Measurements from ENCODE around the gene HOXD3. TPM values are rescaled to one million over a fixed set of nuclear protein-coding genes. Genes with fewer than 3 reads are reported as not detected.
A peak's percentile ranks its signal among the peaks of the same experiment; 100 is the strongest.

Gene HOXD3
- polyA plus RNA-seq, 2 of the 4 experiments (the other 2 are of a cell fraction), result 0.18 to 0.27 TPM

DNA sequence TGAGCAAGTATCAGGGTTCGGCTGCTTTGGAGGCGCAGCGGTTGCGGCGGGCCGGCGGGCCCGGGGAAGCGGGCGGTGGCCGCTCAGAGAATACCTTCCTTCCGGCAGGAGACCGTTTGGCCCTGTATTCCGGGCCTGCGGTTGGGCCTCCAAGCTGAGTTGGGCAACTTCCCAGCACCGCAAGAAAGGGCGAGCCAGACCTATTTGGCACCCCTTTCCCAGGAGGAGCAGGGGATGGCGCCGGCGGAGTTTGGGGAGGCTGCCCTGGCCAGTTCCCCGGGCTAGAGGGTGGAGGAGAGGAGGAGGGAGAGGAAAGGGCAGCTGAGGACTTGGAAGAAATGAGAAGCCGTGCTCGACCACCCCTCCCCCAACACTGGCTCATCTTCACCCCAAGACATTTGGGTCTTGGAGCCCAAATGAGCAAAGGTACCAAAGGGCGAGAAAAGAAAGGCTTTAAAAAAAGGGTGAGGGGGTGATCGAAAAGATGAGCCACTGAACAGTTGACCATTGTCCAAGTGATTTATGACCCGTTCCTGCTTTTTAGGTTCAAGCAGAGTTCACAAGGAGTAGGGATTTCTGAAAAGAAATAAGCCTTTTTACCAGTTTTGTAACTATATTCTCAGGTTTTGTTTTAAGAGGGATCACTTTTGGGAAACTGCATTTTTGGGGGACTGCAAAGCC, 8.4 kb downstream of the HOXD3 start:
- ATAC-seq, result no peak
- H3K4me2 ChIP-seq, result no peak overlapping the region
- FAIRE-seq, result no peak

GRCh38 chr2:176166272-176166671, 9.2 kb downstream of the HOXD3 start:
- ChIA-PET CTCF (interaction anchor here (2.0 to 2.3 kb wide), 2 partner anchors 26 to 472 kb away, joined by 8 to 10 read pairs; no protein-coding TSS in a partner anchor), POLR2A (no interaction called here)
- Histone ChIP-seq H3K27ac (no peak overlapping the region), H3K4me2 (no peak overlapping the region), H3K4me1 (no peaks in the 10 kb centered on the region), H3K9me3 (no peaks in the 10 kb centered on the region), H3K4me3 (no peak overlapping the region)
- TF ChIP-seq ESRRA (IDR thresholded peaks at IDR 0.05; ENCODE audit: borderline replicate concordance, low read length) (no peak), MYC (IDR thresholded peaks at IDR 0.05; ENCODE audit: borderline replicate concordance, low read length) (no peak), NFE2L2 (conservative IDR thresholded peaks at IDR 0.05; ENCODE audit: low read length) (no peak), CBX2 (IDR thresholded peaks at IDR 0.05; ENCODE audit: borderline replicate concordance, low read depth) (no peak), KDM5A (IDR thresholded peaks at IDR 0.05) (no peak), HOXB13 (CRISPR knock-in tag; IDR thresholded peaks at IDR 0.05; ENCODE audit: low read depth) (no peak), SREBF2 (IDR thresholded peaks at IDR 0.05) (no peak), HEYL (CRISPR knock-in tag; IDR thresholded peaks at IDR 0.05) (no peak), TP53 (CRISPR knock-in tag; IDR thresholded peaks at IDR 0.05) (no peak), NR3C1 (IDR thresholded peaks at IDR 0.05) (no peak), PBX3 (IDR thresholded peaks at IDR 0.05) (no peak), EHMT2 (IDR thresholded peaks at IDR 0.05; ENCODE audit: low read depth) (no peak), JUNB (IDR thresholded peaks at IDR 0.05) (no peak)
- TF ChIP-seq, protein P1, sequence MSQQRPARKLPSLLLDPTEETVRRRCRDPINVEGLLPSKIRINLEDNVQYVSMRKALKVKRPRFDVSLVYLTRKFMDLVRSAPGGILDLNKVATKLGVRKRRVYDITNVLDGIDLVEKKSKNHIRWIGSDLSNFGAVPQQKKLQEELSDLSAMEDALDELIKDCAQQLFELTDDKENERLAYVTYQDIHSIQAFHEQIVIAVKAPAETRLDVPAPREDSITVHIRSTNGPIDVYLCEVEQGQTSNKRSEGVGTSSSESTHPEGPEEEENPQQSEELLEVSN (IDR thresholded peaks at IDR 0.05; ENCODE audit: borderline replicate concordance, low read depth), result no peak
- DNase-seq (ENCODE audit: low read depth in 1 of 2, low spot score in 1 of 2) (no peak), FAIRE-seq (no peak), ATAC-seq (no peak)
- WGBS (ENCODE audit: missing lambda C conversion rate), result 47% methylated on average over 2 of the region's 2 CpGs

More for the DNA sequence above, 8.4 kb downstream of the HOXD3 start:
- Histone ChIP-seq H3K4me1 (no peaks in the 10 kb centered on the region), H3K9me3 (no peaks in the 10 kb centered on the region), H3K4me3 (no peak overlapping the region), H3K27ac (no peak overlapping the region)
- WGBS (ENCODE audit: missing lambda C conversion rate), result 83% methylated on average over 22 of the region's 26 CpGs
- TF ChIP-seq ATOH8 (CRISPR knock-in tag; IDR thresholded peaks at IDR 0.05; ENCODE audit: low read depth) (no peak), RCOR1 (IDR thresholded peaks at IDR 0.05; ENCODE audit: low read depth, low read length) (no peak), HOXB13 (CRISPR knock-in tag; IDR thresholded peaks at IDR 0.05; ENCODE audit: low read depth) (no peak), PBX3 (IDR thresholded peaks at IDR 0.05) (no peak)
- POLR2A ChIA-PET, result no interaction called here
- CTCF ChIA-PET, result interaction anchor here (0.6 to 1.6 kb wide), 3 partner anchors 51 to 473 kb away, joined by 3 to 6 read pairs (median 4); no protein-coding TSS in a partner anchor
- DNase-seq (ENCODE audit: low read depth in 1 of 2, low spot score in 1 of 2), result no peak

GRCh38 chr2:176167398-176167797, 10.3 kb downstream of the HOXD3 start:
- POLR2A ChIA-PET, result no interaction called here
- Histone ChIP-seq H3K4me3 (no peak overlapping the region), H3K4me2 (no peak overlapping the region), H3K9me3 (no peaks in the 10 kb centered on the region), H3K27ac (no peak overlapping the region), H3K4me1 (no peaks in the 10 kb centered on the region)
- CTCF ChIA-PET, result interaction anchor here (0.6 to 2.3 kb wide), 4 partner anchors 27 to 471 kb away, joined by 4 to 10 read pairs (median 6); no protein-coding TSS in a partner anchor
- 45% methylated on average over 1 of the region's 1 CpG for WGBS (ENCODE audit: missing lambda C conversion rate)
- TF ChIP-seq HEYL (CRISPR knock-in tag; IDR thresholded peaks at IDR 0.05), result no peak
- no peak for TF ChIP-seq BHLHE40 (IDR thresholded peaks at IDR 0.05; ENCODE audit: low read depth, low read length)
- TF ChIP-seq TP53 (CRISPR knock-in tag; IDR thresholded peaks at IDR 0.05), result no peak
- no peak for TF ChIP-seq KDM1A (IDR thresholded peaks at IDR 0.05; ENCODE audit: low read depth)
- TF ChIP-seq ZC3H11A (IDR thresholded peaks at IDR 0.05), result no peak
- no peak for TF ChIP-seq JUNB (IDR thresholded peaks at IDR 0.05)
- no peak for TF ChIP-seq RFX5 (IDR thresholded peaks at IDR 0.05)
- peak; percentile 38 for TF ChIP-seq MAFK (IDR thresholded peaks at IDR 0.05; ENCODE audit: partially characterized antibody)
- no peak for FAIRE-seq
- DNase-seq (ENCODE audit: low read depth in 1 of 2, low spot score in 1 of 2), result no peak
- no peak for ATAC-seq

Measured in A549 (cell line).